Neural cell (in vitro differentiated cells): ENCODE measurements around the gene NPEPL1.

ENCODE experiments used
- EZH2 ChIP-seq: fragments of 200-600, 300-800 bp; shearing (Covaris generic), sonication (generic); IDR thresholded peaks from 2 replicates; pipeline ENCODE4 v1.6.1; 2014; ENCODE audit warnings: antibody characterized with exemption, low read length, borderline replicate concordance, mild to moderate bottlenecking; ENCODE audit not compliant: insufficient read depth, poor library complexity, severe bottlenecking
- TF ChIP-seq, protein P1 (sequence below): fragments of 450-650 bp; IDR thresholded peaks from 2 replicates; pipeline ENCODE4 v1.5.1; 2014; ENCODE audit warnings: antibody characterized with exemption, mild to moderate bottlenecking, moderate library complexity; ENCODE audit not compliant: poor library complexity, severe bottlenecking

DNA sequence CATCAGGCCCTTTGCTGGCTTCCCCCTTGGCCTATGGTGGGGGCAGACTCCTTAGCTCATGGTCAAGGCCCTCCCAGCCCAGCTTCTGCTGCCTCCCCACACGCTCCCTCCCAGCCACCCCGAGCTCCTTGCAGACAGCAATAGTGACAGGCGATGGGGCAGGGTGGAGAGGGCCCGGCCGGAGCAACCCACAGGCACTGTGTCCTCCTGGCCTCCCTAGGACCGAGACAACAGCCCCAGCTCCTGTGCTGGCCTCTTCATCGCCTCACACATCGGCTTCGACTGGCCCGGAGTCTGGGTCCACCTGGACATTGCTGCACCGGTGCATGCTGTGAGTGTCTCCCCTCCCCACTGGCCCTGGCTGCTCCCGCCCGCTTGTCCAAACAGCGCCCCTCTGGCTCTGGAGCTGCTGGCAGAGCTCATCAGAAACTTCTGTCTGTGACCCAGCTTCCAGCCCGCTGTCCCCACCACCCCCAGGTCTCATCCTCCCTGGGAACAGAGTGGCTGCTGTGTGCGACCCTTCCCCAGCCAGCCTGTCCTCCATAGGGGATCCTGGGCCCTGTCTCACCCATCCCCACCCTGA, 21.8 kb downstream of the NPEPL1 start:
- TF ChIP-seq EZH2, result no peak
- TF ChIP-seq, protein P1, sequence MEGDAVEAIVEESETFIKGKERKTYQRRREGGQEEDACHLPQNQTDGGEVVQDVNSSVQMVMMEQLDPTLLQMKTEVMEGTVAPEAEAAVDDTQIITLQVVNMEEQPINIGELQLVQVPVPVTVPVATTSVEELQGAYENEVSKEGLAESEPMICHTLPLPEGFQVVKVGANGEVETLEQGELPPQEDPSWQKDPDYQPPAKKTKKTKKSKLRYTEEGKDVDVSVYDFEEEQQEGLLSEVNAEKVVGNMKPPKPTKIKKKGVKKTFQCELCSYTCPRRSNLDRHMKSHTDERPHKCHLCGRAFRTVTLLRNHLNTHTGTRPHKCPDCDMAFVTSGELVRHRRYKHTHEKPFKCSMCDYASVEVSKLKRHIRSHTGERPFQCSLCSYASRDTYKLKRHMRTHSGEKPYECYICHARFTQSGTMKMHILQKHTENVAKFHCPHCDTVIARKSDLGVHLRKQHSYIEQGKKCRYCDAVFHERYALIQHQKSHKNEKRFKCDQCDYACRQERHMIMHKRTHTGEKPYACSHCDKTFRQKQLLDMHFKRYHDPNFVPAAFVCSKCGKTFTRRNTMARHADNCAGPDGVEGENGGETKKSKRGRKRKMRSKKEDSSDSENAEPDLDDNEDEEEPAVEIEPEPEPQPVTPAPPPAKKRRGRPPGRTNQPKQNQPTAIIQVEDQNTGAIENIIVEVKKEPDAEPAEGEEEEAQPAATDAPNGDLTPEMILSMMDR, result no peak
